ENCODE measurements around the gene CORO2B.
A peak's percentile ranks its signal among the peaks of the same experiment; 100 is the strongest.
"Not testable (repeated sequence)": the region's sequence is repeated elsewhere in the genome, so short reads cannot be mapped to it uniquely, and the experiment has no call there.

The CORO2B gene

GRCh38 chr15:68598171-68599152, 19.7 kb downstream of the CORO2B start:
- H3K36me3 ChIP-seq (ENCODE audit: control insufficient read depth, insufficient read depth, low read length) = no peaks in the 10 kb centered on the region
- H3K27me3 ChIP-seq (ENCODE audit: control insufficient read depth, insufficient read depth, low read length, poor library complexity, severe bottlenecking) = no peaks in the 10 kb centered on the region
- peaks cover 56% of the 10 kb centered on the region for H3K4me1 ChIP-seq (ENCODE audit: control insufficient read depth, insufficient read depth, low read length)
- WGBS, 2 experiments = 92 to 93% methylated on average over 14 of the region's 14 CpGs
- no peak overlapping the region for H3K4me3 ChIP-seq (ENCODE audit: insufficient read depth, low read depth, low read length)
- H3K9me3 ChIP-seq (ENCODE audit: control insufficient read depth, low read length) = no peaks in the 10 kb centered on the region
- no peak overlapping the region for H3K27ac ChIP-seq (ENCODE audit: insufficient read depth, low read depth, low read length, poor library complexity, severe bottlenecking)

- H3K4me3 ChIP-seq (ENCODE audit: insufficient read depth, low read depth, low read length) = no peak overlapping the region
- no peaks in the 10 kb centered on the region for H3K9me3 ChIP-seq (ENCODE audit: control insufficient read depth, low read length)
- H3K27me3 ChIP-seq (ENCODE audit: control insufficient read depth, insufficient read depth, low read length, poor library complexity, severe bottlenecking) = peaks cover 3% of the 10 kb centered on the region
- 83 to 86% methylated on average over 6 of the region's 6 CpGs for WGBS, 2 experiments
- peaks cover 56% of the 10 kb centered on the region for H3K4me1 ChIP-seq (ENCODE audit: control insufficient read depth, insufficient read depth, low read length)
- no peaks in the 10 kb centered on the region for H3K36me3 ChIP-seq (ENCODE audit: control insufficient read depth, insufficient read depth, low read length)
- H3K27ac ChIP-seq (ENCODE audit: insufficient read depth, low read depth, low read length, poor library complexity, severe bottlenecking) = no peak overlapping the region
Observed at GRCh38 chr15:68599153-68599545, 20.4 kb downstream of the CORO2B start.

- no peaks in the 10 kb centered on the region for H3K36me3 ChIP-seq (ENCODE audit: control insufficient read depth, insufficient read depth, low read length)
- H3K4me1 ChIP-seq (ENCODE audit: control insufficient read depth, insufficient read depth, low read length) = peaks cover 54% of the 10 kb centered on the region
- peak overlapping the region; percentile 1 for H3K27ac ChIP-seq (ENCODE audit: insufficient read depth, low read depth, low read length, poor library complexity, severe bottlenecking)
- WGBS, 2 experiments = 6 to 17% methylated on average over 7 of the region's 7 CpGs
- peaks cover 3% of the 10 kb centered on the region for H3K27me3 ChIP-seq (ENCODE audit: control insufficient read depth, insufficient read depth, low read length, poor library complexity, severe bottlenecking)
- no peak overlapping the region for H3K4me3 ChIP-seq (ENCODE audit: insufficient read depth, low read depth, low read length)
- no peaks in the 10 kb centered on the region for H3K9me3 ChIP-seq (ENCODE audit: control insufficient read depth, low read length)
Observed at GRCh38 chr15:68599560-68600071, 20.8 kb downstream of the CORO2B start.

- H3K36me3 ChIP-seq (ENCODE audit: control insufficient read depth, insufficient read depth, low read length) = no peaks in the 10 kb centered on the region
- H3K27me3 ChIP-seq (ENCODE audit: control insufficient read depth, insufficient read depth, low read length, poor library complexity, severe bottlenecking) = peaks cover 3% of the 10 kb centered on the region
- no peak overlapping the region for H3K27ac ChIP-seq (ENCODE audit: insufficient read depth, low read depth, low read length, poor library complexity, severe bottlenecking)
- 79 to 80% methylated on average over 22 to 23 of the region's 23 CpGs for WGBS, 2 experiments
- no peaks in the 10 kb centered on the region for H3K9me3 ChIP-seq (ENCODE audit: control insufficient read depth, low read length)
- H3K4me3 ChIP-seq (ENCODE audit: insufficient read depth, low read depth, low read length) = no peak overlapping the region
- peaks cover 41% of the 10 kb centered on the region for H3K4me1 ChIP-seq (ENCODE audit: control insufficient read depth, insufficient read depth, low read length)
Observed at GRCh38 chr15:68601206-68602197, 22.7 kb downstream of the CORO2B start.

GRCh38 chr15:68602459-68603215, 23.8 kb downstream of the CORO2B start:
- WGBS, 2 experiments = 76 to 84% methylated on average over 10 to 11 of the region's 11 CpGs
- H3K4me3 ChIP-seq (ENCODE audit: insufficient read depth, low read depth, low read length) = no peak overlapping the region
- no peaks in the 10 kb centered on the region for H3K9me3 ChIP-seq (ENCODE audit: control insufficient read depth, low read length)
- peaks cover 3% of the 10 kb centered on the region for H3K27me3 ChIP-seq (ENCODE audit: control insufficient read depth, insufficient read depth, low read length, poor library complexity, severe bottlenecking)
- H3K4me1 ChIP-seq (ENCODE audit: control insufficient read depth, insufficient read depth, low read length) = peaks cover 37% of the 10 kb centered on the region
- H3K27ac ChIP-seq (ENCODE audit: insufficient read depth, low read depth, low read length, poor library complexity, severe bottlenecking) = no peak overlapping the region
- H3K36me3 ChIP-seq (ENCODE audit: control insufficient read depth, insufficient read depth, low read length) = no peaks in the 10 kb centered on the region

GRCh38 chr15:68603216-68603595, 24.4 kb downstream of the CORO2B start:
- peaks cover 42% of the 10 kb centered on the region for H3K4me1 ChIP-seq (ENCODE audit: control insufficient read depth, insufficient read depth, low read length)
- no peak overlapping the region for H3K27ac ChIP-seq (ENCODE audit: insufficient read depth, low read depth, low read length, poor library complexity, severe bottlenecking)
- WGBS, 2 experiments = 90 to 91% methylated on average over 4 to 5 of the region's 5 CpGs
- no peaks in the 10 kb centered on the region for H3K36me3 ChIP-seq (ENCODE audit: control insufficient read depth, insufficient read depth, low read length)
- no peak overlapping the region for H3K4me3 ChIP-seq (ENCODE audit: insufficient read depth, low read depth, low read length)
- H3K9me3 ChIP-seq (ENCODE audit: control insufficient read depth, low read length) = no peaks in the 10 kb centered on the region
- peaks cover 3% of the 10 kb centered on the region for H3K27me3 ChIP-seq (ENCODE audit: control insufficient read depth, insufficient read depth, low read length, poor library complexity, severe bottlenecking)

- Histone ChIP-seq H3K27me3 (ENCODE audit: control insufficient read depth, insufficient read depth, low read length, poor library complexity, severe bottlenecking) (peaks cover 3% of the 10 kb centered on the region), H3K4me3 (ENCODE audit: insufficient read depth, low read depth, low read length) (no peak overlapping the region)
- WGBS, 2 experiments = 92 to 93% methylated on average over 9 of the region's 9 CpGs
Observed at GRCh38 chr15:68603951-68604350, 25.2 kb downstream of the CORO2B start.

GRCh38 chr15:68604840-68605478, 26.2 kb downstream of the CORO2B start:
- 93 to 96% methylated on average over 10 of the region's 10 CpGs for WGBS, 2 experiments
- H3K4me3 ChIP-seq (ENCODE audit: insufficient read depth, low read depth, low read length); H3K36me3 ChIP-seq (ENCODE audit: control insufficient read depth, insufficient read depth, low read length); H3K27me3 ChIP-seq (ENCODE audit: control insufficient read depth, insufficient read depth, low read length, poor library complexity, severe bottlenecking); H3K9me3 ChIP-seq (ENCODE audit: control insufficient read depth, low read length); H3K27ac ChIP-seq (ENCODE audit: insufficient read depth, low read depth, low read length, poor library complexity, severe bottlenecking): not testable (repeated sequence)
- H3K4me1 ChIP-seq (ENCODE audit: control insufficient read depth, insufficient read depth, low read length) = peaks cover 45% of the 10 kb centered on the region

More at GRCh38 chr15:68603951-68604350, 25.2 kb downstream of the CORO2B start:
- no peaks in the 10 kb centered on the region for H3K36me3 ChIP-seq (ENCODE audit: control insufficient read depth, insufficient read depth, low read length)
- no peaks in the 10 kb centered on the region for H3K9me3 ChIP-seq (ENCODE audit: control insufficient read depth, low read length)
- peaks cover 46% of the 10 kb centered on the region for H3K4me1 ChIP-seq (ENCODE audit: control insufficient read depth, insufficient read depth, low read length)
- no peak overlapping the region for H3K27ac ChIP-seq (ENCODE audit: insufficient read depth, low read depth, low read length, poor library complexity, severe bottlenecking)

- WGBS, 2 experiments = 97 to 98% methylated on average over 3 of the region's 3 CpGs
- H3K9me3 ChIP-seq (ENCODE audit: control insufficient read depth, low read length) = no peaks in the 10 kb centered on the region
- H3K4me3 ChIP-seq (ENCODE audit: insufficient read depth, low read depth, low read length) = no peak overlapping the region
- no peaks in the 10 kb centered on the region for H3K36me3 ChIP-seq (ENCODE audit: control insufficient read depth, insufficient read depth, low read length)
- peaks cover 3% of the 10 kb centered on the region for H3K27me3 ChIP-seq (ENCODE audit: control insufficient read depth, insufficient read depth, low read length, poor library complexity, severe bottlenecking)
- no peak overlapping the region for H3K27ac ChIP-seq (ENCODE audit: insufficient read depth, low read depth, low read length, poor library complexity, severe bottlenecking)
- peaks cover 32% of the 10 kb centered on the region for H3K4me1 ChIP-seq (ENCODE audit: control insufficient read depth, insufficient read depth, low read length)
Observed at GRCh38 chr15:68606375-68606774, 27.6 kb downstream of the CORO2B start.

Data from ectodermal cell (in vitro differentiated cells).